Measurements from ENCODE around the gene PREP.
"Not testable (repeated sequence)": the region's sequence is repeated elsewhere in the genome, so short reads cannot be mapped to it uniquely, and the experiment has no call there.

Gene PREP

DNA sequence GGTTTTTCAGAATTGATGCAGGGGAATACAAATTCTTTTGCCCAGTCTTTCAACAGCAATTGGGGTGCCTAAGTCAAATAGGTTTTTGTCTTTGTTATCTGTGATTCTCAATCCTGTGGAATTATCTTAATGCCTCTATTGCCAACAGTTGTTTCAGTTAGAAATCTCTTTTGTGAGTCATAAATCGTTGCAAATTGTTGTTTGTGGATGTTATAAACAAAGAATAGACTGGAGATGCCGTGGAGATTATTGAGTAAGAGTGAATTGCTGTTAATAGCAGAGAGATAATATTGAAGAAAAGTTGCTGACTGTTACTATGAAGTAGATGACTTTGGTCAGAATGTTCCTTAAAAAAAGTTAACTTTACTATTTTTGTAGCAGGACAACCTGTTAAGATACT, 159.4 kb downstream of the PREP start:
- Histone ChIP-seq H3K27me3 (replicated peaks in 2 of 5; ENCODE audit: control insufficient read depth in 4 of 5, insufficient read depth in 5 of 5, low read length in 4 of 5) (peaks cover 0 to 5% (median 0%) of the 10 kb centered on the region in 5 experiments), H3K27ac (ENCODE audit: insufficient read depth in 1 of 2, low read depth in 1 of 2, low read length in 2 of 2, poor library complexity in 1 of 2, severe bottlenecking in 2 of 2) (no peak overlapping the region), H3K9me3 (ENCODE audit: control extremely low read depth in 1 of 5, control insufficient read depth in 4 of 5, insufficient read depth in 2 of 5, low read depth in 1 of 5, low read length in 4 of 5) (peaks cover 0 to 3% (median 0%) of the 10 kb centered on the region in 5 experiments), H3K4me3 (ENCODE audit: control insufficient read depth in 1 of 7, extremely low read depth in 1 of 7, insufficient read depth in 4 of 7, low read depth in 2 of 7, low read length in 6 of 7) (no peak overlapping the region), H3K36me3 (ENCODE audit: control insufficient read depth in 4 of 4, insufficient read depth in 4 of 4, low read length in 3 of 4) (no peaks in the 10 kb centered on the region), H3K4me1 (ENCODE audit: control extremely low read depth in 1 of 4, control insufficient read depth in 4 of 4, insufficient read depth in 4 of 4, low read length in 3 of 4) (no peaks in the 10 kb centered on the region)
- ChIA-PET POLR2A (no interaction called here), CTCF (no interaction called here)
- DNase-seq = no peak
- WGBS (ENCODE audit: insufficient coverage) = 91% methylated on average over 2 of the region's 2 CpGs

DNA sequence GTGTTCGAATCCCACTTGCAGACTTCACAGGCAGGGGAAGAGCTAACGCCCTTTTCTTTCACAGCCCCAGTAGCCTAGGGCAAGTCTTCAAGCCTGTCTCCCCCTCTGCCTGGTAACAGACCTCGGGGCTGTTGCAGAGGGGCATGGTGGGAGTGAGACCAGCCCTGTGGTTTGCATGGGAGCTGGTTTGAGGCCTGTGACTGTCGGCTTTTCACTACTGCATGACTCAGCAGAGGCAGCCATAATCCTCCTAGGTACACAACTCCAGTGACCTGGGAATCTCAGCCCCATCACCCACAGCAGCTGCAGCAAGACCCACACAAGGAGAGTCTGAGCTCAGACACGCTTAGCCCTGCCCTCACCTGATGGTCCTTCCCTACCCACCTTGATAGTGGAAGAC, 167.7 kb downstream of the PREP start:
- no peak overlapping the region for H3K4me3 ChIP-seq (ENCODE audit: control insufficient read depth in 1 of 7, extremely low read depth in 1 of 7, insufficient read depth in 4 of 7, low read depth in 2 of 7, low read length in 6 of 7)
- peaks cover 0 to 3% (median 0%) of the 10 kb centered on the region in 5 experiments for H3K27me3 ChIP-seq (replicated peaks in 2 of 5; ENCODE audit: control insufficient read depth in 4 of 5, insufficient read depth in 5 of 5, low read length in 4 of 5)
- H3K4me1 ChIP-seq (ENCODE audit: control extremely low read depth in 1 of 4, control insufficient read depth in 4 of 4, insufficient read depth in 4 of 4, low read length in 3 of 4) = no peaks in the 10 kb centered on the region
- 100% methylated on average over 4 of the region's 5 CpGs for WGBS (ENCODE audit: insufficient coverage)
- peaks cover 0 to 13% (median 2%) of the 10 kb centered on the region in 5 experiments for H3K9me3 ChIP-seq (ENCODE audit: control extremely low read depth in 1 of 5, control insufficient read depth in 4 of 5, insufficient read depth in 2 of 5, low read depth in 1 of 5, low read length in 4 of 5)
- H3K36me3 ChIP-seq (ENCODE audit: control insufficient read depth in 4 of 4, insufficient read depth in 4 of 4, low read length in 3 of 4) = no peaks in the 10 kb centered on the region
- POLR2A ChIA-PET = no interaction called here
- DNase-seq = no peak
- H3K27ac ChIP-seq (ENCODE audit: insufficient read depth in 1 of 2, low read depth in 1 of 2, low read length in 2 of 2, poor library complexity in 1 of 2, severe bottlenecking in 2 of 2) = no peak overlapping the region
- CTCF ChIA-PET = no interaction called here

- H3K4me3 ChIP-seq (ENCODE audit: control insufficient read depth in 1 of 7, extremely low read depth in 1 of 7, insufficient read depth in 4 of 7, low read depth in 2 of 7, low read length in 6 of 7); H3K4me1 ChIP-seq (ENCODE audit: control extremely low read depth in 1 of 4, control insufficient read depth in 4 of 4, insufficient read depth in 4 of 4, low read length in 3 of 4); DNase-seq; H3K27ac ChIP-seq (ENCODE audit: insufficient read depth in 1 of 2, low read depth in 1 of 2, low read length in 2 of 2, poor library complexity in 1 of 2, severe bottlenecking in 2 of 2); CTCF ChIA-PET; POLR2A ChIA-PET; H3K36me3 ChIP-seq (ENCODE audit: control insufficient read depth in 4 of 4, insufficient read depth in 4 of 4, low read length in 3 of 4); H3K27me3 ChIP-seq (replicated peaks in 2 of 5; ENCODE audit: control insufficient read depth in 4 of 5, insufficient read depth in 5 of 5, low read length in 4 of 5): not testable (repeated sequence)
- peaks cover 0 to 11% (median 0%) of the 10 kb centered on the region in 5 experiments for H3K9me3 ChIP-seq (ENCODE audit: control extremely low read depth in 1 of 5, control insufficient read depth in 4 of 5, insufficient read depth in 2 of 5, low read depth in 1 of 5, low read length in 4 of 5)
- WGBS (ENCODE audit: insufficient coverage) = 86% methylated on average over 3 of the region's 4 CpGs
Observed at GRCh38 chr6:105231771-105232170, 171.1 kb downstream of the PREP start.

Measured in common myeloid progenitor, CD34-positive (primary cell).